GM23338 (cell line): Measurements from ENCODE around the gene CEP55.

Experiments used
- CREB1 ChIP-seq: fragments of 250-450 bp; sonication (Bioruptor Pico); IDR thresholded peaks from 2 replicates; pipeline ENCODE4 v1.5.0; 2020; ENCODE audit warnings: low read depth, mild to moderate bottlenecking, moderate library complexity
- EZH2 ChIP-seq: fragments of 200-600 bp; sonication (generic); IDR thresholded peaks from one replicate; pipeline ENCODE4 v1.8.0; 2017; ENCODE audit warnings: antibody characterized with exemption, mild to moderate bottlenecking, low read depth; ENCODE audit not compliant: unreplicated experiment
- EZH2phosphoT487 ChIP-seq: fragments of 200-600 bp; sonication (generic); IDR thresholded peaks from one replicate; pipeline ENCODE4 v1.8.1; 2018; ENCODE audit warnings: antibody characterized with exemption; ENCODE audit not compliant: unreplicated experiment
- JUNB ChIP-seq: IDR thresholded peaks from one replicate; pipeline ENCODE4 v1.6.1; 2016; ENCODE audit warnings: antibody characterized with exemption; ENCODE audit not compliant: unreplicated experiment
- NANOG ChIP-seq: IDR thresholded peaks from 2 replicates; pipeline ENCODE4 v1.6.1; 2016; ENCODE audit warnings: antibody characterized with exemption, borderline replicate concordance
- POLR2AphosphoS5 ChIP-seq: IDR thresholded peaks from 2 replicates; pipeline ENCODE4 v1.6.1; 2016; ENCODE audit warnings: antibody characterized with exemption, low read depth
- STAT1 ChIP-seq: IDR thresholded peaks from one replicate; pipeline ENCODE4 v1.6.1; 2016; ENCODE audit warnings: antibody characterized with exemption; ENCODE audit not compliant: unreplicated experiment
- ZNF114 ChIP-seq: fragments of 250-450 bp; sonication (Bioruptor Pico); IDR thresholded peaks from 2 replicates; pipeline ENCODE4 v1.5.0; 2020; ENCODE audit warnings: mild to moderate bottlenecking, moderate library complexity
- ZNF331 ChIP-seq: fragments of 250-450 bp; sonication (Bioruptor Pico); IDR thresholded peaks from 2 replicates; pipeline ENCODE4 v1.5.0; 2020; ENCODE audit warnings: low read depth, mild to moderate bottlenecking, moderate library complexity
- TF ChIP-seq, protein P1 (sequence below), 2 experiments: fragments of 200-600 bp in 1 of 2; sonication (generic) in 1 of 2; conservative IDR thresholded peaks; 2 replicates each; pipeline versions ENCODE4 v1.5.1 to v1.6.1; 2016 to 2017; ENCODE audit warnings: antibody characterized with exemption in 2 of 2, low read depth in 2 of 2, mild to moderate bottlenecking in 2 of 2, moderate library complexity in 1 of 2
- TF ChIP-seq, protein P2 (sequence below): IDR thresholded peaks from one replicate; pipeline ENCODE4 v1.6.1; 2018; ENCODE audit warnings: antibody characterized with exemption; ENCODE audit not compliant: unreplicated experiment
- TF ChIP-seq, protein P3 (sequence below): IDR thresholded peaks from 2 replicates; pipeline ENCODE4 v1.6.1; 2016; ENCODE audit warnings: antibody characterized with exemption
- TF ChIP-seq, protein P4 (sequence below): fragments of 250-450 bp; sonication (Bioruptor Pico); IDR thresholded peaks from 2 replicates; pipeline ENCODE4 v1.5.0; 2020; ENCODE audit warnings: mild to moderate bottlenecking, moderate library complexity

DNA sequence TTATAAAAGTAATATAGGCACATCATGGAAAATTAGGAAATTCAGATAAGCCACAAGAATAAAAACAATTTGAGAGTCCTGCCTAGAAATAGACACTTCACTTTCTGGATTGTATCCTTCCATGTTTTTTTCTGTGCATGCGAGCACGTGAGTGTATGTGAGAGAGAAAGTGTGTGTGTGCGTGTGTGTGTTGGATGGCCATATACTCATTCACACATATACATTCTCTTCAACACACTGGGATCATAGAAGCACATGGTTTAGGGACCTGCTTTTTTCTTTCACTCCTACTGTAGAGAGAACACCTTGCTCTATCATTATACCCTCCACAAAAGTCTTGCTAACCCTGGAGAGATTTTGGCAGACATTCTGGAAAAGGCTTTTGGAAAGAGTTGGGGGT, 77.5 kb downstream of the CEP55 start:
- TF ChIP-seq, protein P1, sequence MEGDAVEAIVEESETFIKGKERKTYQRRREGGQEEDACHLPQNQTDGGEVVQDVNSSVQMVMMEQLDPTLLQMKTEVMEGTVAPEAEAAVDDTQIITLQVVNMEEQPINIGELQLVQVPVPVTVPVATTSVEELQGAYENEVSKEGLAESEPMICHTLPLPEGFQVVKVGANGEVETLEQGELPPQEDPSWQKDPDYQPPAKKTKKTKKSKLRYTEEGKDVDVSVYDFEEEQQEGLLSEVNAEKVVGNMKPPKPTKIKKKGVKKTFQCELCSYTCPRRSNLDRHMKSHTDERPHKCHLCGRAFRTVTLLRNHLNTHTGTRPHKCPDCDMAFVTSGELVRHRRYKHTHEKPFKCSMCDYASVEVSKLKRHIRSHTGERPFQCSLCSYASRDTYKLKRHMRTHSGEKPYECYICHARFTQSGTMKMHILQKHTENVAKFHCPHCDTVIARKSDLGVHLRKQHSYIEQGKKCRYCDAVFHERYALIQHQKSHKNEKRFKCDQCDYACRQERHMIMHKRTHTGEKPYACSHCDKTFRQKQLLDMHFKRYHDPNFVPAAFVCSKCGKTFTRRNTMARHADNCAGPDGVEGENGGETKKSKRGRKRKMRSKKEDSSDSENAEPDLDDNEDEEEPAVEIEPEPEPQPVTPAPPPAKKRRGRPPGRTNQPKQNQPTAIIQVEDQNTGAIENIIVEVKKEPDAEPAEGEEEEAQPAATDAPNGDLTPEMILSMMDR (conservative IDR thresholded peaks at IDR 0.05; ENCODE audit: low read depth in 2 of 2) = no peak
- TF ChIP-seq, protein P2, sequence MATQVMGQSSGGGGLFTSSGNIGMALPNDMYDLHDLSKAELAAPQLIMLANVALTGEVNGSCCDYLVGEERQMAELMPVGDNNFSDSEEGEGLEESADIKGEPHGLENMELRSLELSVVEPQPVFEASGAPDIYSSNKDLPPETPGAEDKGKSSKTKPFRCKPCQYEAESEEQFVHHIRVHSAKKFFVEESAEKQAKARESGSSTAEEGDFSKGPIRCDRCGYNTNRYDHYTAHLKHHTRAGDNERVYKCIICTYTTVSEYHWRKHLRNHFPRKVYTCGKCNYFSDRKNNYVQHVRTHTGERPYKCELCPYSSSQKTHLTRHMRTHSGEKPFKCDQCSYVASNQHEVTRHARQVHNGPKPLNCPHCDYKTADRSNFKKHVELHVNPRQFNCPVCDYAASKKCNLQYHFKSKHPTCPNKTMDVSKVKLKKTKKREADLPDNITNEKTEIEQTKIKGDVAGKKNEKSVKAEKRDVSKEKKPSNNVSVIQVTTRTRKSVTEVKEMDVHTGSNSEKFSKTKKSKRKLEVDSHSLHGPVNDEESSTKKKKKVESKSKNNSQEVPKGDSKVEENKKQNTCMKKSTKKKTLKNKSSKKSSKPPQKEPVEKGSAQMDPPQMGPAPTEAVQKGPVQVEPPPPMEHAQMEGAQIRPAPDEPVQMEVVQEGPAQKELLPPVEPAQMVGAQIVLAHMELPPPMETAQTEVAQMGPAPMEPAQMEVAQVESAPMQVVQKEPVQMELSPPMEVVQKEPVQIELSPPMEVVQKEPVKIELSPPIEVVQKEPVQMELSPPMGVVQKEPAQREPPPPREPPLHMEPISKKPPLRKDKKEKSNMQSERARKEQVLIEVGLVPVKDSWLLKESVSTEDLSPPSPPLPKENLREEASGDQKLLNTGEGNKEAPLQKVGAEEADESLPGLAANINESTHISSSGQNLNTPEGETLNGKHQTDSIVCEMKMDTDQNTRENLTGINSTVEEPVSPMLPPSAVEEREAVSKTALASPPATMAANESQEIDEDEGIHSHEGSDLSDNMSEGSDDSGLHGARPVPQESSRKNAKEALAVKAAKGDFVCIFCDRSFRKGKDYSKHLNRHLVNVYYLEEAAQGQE = no peak
- TF ChIP-seq POLR2AphosphoS5 = no peak
- no peak for TF ChIP-seq EZH2
- TF ChIP-seq CREB1 (CRISPR knock-in tag) = no peak
- TF ChIP-seq, protein P3, sequence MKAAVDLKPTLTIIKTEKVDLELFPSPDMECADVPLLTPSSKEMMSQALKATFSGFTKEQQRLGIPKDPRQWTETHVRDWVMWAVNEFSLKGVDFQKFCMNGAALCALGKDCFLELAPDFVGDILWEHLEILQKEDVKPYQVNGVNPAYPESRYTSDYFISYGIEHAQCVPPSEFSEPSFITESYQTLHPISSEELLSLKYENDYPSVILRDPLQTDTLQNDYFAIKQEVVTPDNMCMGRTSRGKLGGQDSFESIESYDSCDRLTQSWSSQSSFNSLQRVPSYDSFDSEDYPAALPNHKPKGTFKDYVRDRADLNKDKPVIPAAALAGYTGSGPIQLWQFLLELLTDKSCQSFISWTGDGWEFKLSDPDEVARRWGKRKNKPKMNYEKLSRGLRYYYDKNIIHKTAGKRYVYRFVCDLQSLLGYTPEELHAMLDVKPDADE = no peak
- no peak for TF ChIP-seq EZH2phosphoT487
- no peak for TF ChIP-seq ZNF114
- TF ChIP-seq NANOG = no peak
- TF ChIP-seq STAT1 = no peak
- TF ChIP-seq JUNB = no peak
- TF ChIP-seq, protein P4, sequence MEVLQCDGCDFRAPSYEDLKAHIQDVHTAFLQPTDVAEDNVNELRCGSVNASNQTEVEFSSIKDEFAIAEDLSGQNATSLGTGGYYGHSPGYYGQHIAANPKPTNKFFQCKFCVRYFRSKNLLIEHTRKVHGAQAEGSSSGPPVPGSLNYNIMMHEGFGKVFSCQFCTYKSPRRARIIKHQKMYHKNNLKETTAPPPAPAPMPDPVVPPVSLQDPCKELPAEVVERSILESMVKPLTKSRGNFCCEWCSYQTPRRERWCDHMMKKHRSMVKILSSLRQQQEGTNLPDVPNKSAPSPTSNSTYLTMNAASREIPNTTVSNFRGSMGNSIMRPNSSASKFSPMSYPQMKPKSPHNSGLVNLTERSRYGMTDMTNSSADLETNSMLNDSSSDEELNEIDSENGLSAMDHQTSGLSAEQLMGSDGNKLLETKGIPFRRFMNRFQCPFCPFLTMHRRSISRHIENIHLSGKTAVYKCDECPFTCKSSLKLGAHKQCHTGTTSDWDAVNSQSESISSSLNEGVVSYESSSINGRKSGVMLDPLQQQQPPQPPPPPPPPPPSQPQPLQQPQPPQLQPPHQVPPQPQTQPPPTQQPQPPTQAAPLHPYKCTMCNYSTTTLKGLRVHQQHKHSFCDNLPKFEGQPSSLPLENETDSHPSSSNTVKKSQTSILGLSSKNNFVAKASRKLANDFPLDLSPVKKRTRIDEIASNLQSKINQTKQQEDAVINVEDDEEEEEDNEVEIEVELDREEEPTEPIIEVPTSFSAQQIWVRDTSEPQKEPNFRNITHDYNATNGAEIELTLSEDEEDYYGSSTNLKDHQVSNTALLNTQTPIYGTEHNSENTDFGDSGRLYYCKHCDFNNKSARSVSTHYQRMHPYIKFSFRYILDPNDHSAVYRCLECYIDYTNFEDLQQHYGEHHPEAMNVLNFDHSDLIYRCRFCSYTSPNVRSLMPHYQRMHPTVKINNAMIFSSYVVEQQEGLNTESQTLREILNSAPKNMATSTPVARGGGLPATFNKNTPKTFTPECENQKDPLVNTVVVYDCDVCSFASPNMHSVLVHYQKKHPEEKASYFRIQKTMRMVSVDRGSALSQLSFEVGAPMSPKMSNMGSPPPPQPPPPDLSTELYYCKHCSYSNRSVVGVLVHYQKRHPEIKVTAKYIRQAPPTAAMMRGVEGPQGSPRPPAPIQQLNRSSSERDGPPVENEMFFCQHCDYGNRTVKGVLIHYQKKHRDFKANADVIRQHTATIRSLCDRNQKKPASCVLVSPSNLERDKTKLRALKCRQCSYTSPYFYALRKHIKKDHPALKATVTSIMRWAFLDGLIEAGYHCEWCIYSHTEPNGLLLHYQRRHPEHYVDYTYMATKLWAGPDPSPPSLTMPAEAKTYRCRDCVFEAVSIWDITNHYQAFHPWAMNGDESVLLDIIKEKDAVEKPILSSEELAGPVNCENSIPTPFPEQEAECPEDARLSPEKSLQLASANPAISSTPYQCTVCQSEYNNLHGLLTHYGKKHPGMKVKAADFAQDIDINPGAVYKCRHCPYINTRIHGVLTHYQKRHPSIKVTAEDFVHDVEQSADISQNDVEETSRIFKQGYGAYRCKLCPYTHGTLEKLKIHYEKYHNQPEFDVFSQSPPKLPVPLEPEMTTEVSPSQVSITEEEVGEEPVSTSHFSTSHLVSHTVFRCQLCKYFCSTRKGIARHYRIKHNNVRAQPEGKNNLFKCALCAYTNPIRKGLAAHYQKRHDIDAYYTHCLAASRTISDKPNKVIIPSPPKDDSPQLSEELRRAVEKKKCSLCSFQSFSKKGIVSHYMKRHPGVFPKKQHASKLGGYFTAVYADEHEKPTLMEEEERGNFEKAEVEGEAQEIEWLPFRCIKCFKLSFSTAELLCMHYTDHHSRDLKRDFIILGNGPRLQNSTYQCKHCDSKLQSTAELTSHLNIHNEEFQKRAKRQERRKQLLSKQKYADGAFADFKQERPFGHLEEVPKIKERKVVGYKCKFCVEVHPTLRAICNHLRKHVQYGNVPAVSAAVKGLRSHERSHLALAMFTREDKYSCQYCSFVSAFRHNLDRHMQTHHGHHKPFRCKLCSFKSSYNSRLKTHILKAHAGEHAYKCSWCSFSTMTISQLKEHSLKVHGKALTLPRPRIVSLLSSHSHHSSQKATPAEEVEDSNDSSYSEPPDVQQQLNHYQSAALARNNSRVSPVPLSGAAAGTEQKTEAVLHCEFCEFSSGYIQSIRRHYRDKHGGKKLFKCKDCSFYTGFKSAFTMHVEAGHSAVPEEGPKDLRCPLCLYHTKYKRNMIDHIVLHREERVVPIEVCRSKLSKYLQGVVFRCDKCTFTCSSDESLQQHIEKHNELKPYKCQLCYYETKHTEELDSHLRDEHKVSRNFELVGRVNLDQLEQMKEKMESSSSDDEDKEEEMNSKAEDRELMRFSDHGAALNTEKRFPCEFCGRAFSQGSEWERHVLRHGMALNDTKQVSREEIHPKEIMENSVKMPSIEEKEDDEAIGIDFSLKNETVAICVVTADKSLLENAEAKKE (CRISPR knock-in tag) = no peak
- TF ChIP-seq ZNF331 (CRISPR knock-in tag) = no peak
